Measurements from ENCODE around the gene CBY2.

GRCh38 chr13:45704854-45705695 is 3.0 kb downstream of the CBY2 start:
- TF ChIP-seq POLR2A (IDR thresholded peaks at IDR 0.05; ENCODE audit: low read length), result no peak
- TF ChIP-seq GATA1 (IDR thresholded peaks at IDR 0.05; ENCODE audit: low read depth, low read length), result no peak

Measured in erythroblast (primary cell).